ENCODE data around the gene MAGEA4.

DNA sequence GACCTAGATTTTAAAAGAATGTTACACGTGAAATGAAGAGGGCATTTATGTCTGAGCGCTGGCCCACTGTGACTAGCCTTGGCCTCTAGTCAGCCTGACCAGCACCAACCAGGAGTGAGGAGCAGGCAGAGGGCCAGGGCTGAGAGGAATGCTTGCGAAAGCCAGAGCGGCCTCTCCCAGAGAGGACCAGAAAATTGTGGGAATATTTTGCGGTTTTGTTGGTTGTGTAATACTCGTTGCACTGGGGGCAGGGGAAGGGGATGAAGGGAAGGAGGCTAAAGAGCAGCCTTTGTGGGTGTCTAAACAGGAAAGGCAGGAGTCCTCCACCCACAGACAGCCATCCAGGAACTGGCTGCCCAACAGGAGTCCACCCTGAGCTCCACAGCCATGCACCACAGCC lies 58.0 kb downstream of the MAGEA4 start:
- TF ChIP-seq EZH2phosphoT487 (IDR thresholded peaks at IDR 0.05; ENCODE audit: borderline replicate concordance, low read length) = no peak
- TF ChIP-seq, protein P1, sequence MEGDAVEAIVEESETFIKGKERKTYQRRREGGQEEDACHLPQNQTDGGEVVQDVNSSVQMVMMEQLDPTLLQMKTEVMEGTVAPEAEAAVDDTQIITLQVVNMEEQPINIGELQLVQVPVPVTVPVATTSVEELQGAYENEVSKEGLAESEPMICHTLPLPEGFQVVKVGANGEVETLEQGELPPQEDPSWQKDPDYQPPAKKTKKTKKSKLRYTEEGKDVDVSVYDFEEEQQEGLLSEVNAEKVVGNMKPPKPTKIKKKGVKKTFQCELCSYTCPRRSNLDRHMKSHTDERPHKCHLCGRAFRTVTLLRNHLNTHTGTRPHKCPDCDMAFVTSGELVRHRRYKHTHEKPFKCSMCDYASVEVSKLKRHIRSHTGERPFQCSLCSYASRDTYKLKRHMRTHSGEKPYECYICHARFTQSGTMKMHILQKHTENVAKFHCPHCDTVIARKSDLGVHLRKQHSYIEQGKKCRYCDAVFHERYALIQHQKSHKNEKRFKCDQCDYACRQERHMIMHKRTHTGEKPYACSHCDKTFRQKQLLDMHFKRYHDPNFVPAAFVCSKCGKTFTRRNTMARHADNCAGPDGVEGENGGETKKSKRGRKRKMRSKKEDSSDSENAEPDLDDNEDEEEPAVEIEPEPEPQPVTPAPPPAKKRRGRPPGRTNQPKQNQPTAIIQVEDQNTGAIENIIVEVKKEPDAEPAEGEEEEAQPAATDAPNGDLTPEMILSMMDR (IDR thresholded peaks at IDR 0.05; ENCODE audit: low read depth, low read length, poor library complexity, severe bottlenecking) = no peak
